NCI-H526 treated with DMSO at 0.1 percent for 48 hours (cell line): Measurements from ENCODE around the gene DRC7.

Experiments
- DNase-seq: peaks from one replicate; lab custom pipeline; 2025; lab: John Stamatoyannopoulos, UW

DRC7 gene, protein sequence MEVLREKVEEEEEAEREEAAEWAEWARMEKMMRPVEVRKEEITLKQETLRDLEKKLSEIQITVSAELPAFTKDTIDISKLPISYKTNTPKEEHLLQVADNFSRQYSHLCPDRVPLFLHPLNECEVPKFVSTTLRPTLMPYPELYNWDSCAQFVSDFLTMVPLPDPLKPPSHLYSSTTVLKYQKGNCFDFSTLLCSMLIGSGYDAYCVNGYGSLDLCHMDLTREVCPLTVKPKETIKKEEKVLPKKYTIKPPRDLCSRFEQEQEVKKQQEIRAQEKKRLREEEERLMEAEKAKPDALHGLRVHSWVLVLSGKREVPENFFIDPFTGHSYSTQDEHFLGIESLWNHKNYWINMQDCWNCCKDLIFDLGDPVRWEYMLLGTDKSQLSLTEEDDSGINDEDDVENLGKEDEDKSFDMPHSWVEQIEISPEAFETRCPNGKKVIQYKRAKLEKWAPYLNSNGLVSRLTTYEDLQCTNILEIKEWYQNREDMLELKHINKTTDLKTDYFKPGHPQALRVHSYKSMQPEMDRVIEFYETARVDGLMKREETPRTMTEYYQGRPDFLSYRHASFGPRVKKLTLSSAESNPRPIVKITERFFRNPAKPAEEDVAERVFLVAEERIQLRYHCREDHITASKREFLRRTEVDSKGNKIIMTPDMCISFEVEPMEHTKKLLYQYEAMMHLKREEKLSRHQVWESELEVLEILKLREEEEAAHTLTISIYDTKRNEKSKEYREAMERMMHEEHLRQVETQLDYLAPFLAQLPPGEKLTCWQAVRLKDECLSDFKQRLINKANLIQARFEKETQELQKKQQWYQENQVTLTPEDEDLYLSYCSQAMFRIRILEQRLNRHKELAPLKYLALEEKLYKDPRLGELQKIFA

GRCh38 chr16:57694725-57695679 lies at the start of gene DRC7:
TSS of gene DRC7 (plus strand) at chr16:57694806. CDS start at chr16:57697950, 3,144 bp downstream.
- no peak for DNase-seq

- no peak for DNase-seq
These were observed 49.4 kb upstream of the DRC7 start for GRCh38 chr16:57645169-57645568.

DNA sequence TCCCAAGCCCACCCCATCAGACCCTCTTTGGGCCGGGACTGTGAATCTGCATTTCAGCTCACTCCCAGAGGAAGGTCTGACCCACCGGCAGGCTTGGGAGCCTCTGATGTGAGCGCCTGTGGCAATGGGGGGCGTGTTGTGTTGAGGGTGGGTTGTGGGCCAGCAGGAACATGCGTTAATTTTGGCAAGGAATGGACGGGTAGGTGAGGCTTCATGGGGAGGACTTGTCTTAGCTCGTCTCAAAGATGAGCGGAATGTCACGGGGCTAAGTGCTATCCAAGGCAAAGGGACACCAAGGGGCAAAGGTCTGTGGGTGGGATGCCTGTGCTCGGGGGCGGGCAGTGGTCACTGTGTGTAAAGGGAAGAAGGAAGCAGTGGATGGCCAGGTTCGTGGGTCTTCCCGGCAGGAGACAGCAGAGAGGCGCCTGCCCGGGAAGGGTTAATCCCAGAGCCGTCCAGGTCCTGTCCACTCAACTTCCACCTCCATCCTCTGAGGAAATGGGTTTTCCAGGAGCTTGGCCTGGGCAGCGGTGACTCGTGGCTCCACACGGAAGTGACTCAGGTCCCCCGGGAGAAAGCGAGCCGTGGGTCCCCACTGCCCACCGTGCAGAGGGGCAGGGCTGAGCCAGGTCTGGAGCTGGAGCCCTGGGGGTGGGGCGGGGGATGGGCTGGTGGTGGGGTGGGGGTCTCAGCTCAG lies 48.8 kb upstream of the DRC7 start:
- no peak for DNase-seq

DNA sequence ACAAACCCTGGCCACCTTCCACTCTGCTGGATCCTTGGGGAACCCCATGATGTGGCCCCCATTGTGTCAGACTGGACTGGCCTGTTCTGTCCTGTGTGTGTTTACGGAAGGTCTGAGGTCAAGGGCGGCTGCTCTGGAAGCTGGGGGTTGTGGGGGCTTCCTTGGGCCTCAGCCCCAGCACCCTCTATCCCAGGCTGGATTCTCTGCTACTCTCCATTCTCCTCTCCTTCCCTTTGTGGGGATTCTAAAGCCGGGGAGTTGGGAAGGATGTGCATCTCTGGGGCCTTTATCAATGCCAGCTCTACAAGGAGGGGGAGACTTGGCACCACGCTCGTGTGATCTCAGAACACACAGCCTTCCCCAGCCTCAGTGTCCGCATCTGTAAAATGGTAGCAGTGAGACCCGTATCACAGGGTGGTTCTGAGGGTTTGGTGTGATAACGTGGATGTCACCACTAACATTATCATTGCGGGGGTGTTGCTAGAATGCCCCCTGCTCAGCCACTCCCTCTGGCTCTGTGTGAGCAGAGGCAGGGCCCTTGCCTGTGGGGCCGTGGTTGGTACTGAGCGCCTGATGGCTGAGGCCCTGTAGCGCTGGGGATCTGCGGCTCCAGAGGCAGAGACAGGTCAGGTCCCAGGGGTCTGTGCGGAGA lies 48.1 kb upstream of the DRC7 start:
- no peak for DNase-seq

GRCh38 chr16:57647136-57647875 lies 47.3 kb upstream of the DRC7 start:
- DNase-seq: no peak

DNA sequence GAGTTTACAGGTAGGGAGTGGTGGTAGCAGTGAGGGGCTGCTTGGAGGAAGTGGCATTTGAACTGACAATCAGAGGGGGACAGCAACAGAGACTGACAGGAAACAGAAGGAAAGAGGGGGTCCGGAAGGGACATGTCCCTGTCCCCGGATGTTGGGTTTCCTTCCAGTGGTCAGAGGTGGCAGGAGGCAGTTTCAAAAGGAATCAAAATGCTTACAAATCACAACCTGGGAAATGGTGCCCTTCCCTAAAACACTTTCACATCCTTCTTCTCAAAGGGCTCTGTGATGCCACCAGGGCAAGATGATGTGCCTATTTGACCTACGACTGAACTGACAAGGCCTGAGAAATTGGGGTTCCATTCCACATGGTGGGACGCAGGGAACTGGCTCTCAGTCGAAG lies 46.5 kb upstream of the DRC7 start:
- no peak for DNase-seq

GRCh38 chr16:57648581-57649442 lies 45.8 kb upstream of the DRC7 start:
- DNase-seq: peak; percentile 3

DNA sequence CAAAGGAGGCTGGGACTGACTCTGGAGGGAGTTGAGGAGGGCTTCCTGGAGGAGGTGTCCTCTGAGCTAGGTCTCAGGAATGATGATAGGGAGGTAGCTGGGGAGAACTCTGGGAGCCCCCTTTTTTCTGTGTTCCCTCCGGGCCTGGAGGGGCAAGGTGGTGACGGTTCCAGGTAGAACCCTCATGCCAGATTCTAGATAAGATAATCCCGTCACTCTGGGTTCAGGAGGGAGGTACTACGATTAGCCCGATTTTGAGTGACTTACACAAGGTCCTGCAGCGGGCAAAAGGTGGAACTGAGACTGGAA lies 45.2 kb upstream of the DRC7 start:
- no peak for DNase-seq

GRCh38 chr16:57649846-57650245 lies 44.8 kb upstream of the DRC7 start:
- DNase-seq: no peak

- DNase-seq: no peak
These were observed 43.0 kb upstream of the DRC7 start for GRCh38 chr16:57651344-57652333.

DNA sequence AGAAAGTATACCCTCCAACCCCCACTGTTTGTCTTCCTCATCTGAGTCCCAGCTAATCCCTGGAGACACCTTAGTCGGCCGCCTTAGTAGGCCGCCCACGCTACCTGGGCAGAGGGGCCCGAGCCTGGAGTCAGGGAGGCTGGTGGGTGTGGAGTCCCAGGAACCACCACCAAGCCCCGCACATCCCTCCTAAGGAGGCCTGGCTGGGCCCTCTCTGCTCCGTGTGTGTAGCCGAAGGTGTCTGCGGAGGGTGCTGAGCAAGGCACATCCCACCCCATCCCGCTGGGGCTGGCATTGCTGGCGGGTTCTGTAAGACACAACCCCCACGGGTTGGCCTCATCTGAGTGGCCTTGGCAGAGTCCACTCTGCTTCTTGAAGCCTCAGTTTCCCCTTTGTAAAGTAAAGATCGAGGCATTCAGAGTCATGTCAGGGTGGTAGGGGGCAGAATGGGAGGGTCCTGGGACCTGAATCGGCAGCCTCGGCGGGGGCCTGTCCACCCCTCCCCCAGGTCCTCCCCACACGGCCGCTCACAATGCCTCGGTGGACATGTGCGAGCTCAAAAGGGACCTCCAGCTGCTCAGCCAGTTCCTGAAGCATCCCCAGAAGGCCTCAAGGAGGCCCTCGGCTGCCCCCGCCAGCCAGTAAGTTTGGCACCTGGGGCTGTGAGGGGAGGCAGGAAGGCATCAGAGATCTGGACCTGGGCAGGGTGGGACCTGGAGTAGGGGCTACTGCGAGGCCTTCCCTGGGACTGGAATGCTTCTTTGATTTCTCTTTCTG lies 41.7 kb upstream of the DRC7 start:
- DNase-seq: no peak

- DNase-seq: no peak
These were observed 40.7 kb upstream of the DRC7 start for GRCh38 chr16:57653936-57654335.

GRCh38 chr16:57656342-57656955 lies 38.2 kb upstream of the DRC7 start:
- DNase-seq: no peak

DNA sequence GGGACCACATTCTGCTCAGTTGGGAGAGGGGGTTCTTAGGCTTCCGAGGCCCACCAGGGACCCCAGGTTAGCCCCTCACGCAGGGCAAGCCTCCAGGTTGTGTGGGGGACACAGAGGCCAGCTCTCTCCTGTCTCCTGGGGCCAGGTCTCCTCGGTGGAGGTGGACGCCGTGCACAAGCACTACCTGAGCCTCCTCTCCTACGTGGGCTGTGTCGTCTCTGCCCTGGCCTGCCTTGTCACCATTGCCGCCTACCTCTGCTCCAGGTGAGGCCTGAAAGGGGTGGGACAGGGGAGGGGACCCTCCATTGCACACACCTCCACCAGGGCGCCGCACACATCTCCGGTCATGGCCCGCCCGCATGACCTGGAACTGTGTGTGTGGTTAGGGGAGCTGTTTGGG lies 37.4 kb upstream of the DRC7 start:
- no peak for DNase-seq

GRCh38 chr16:57658130-57658877 lies 36.3 kb upstream of the DRC7 start:
- DNase-seq: no peak
